H1 (cell line): ENCODE measurements around the gene PRAF2. TPM values are rescaled to one million over a fixed set of nuclear protein-coding genes. Genes with fewer than 3 reads are reported as not detected.

ENCODE experiments used
- CBX5 ChIP-seq: fragments of 300-800, 300-1000 bp; sonication (generic); IDR thresholded peaks from 2 replicates; pipeline ENCODE4 v1.7.1; 2016; ENCODE audit warnings: antibody characterized with exemption, low read length, low read depth
- CHD2 ChIP-seq: IDR thresholded peaks from 2 replicates; pipeline ENCODE4 v1.6.1; 2012; ENCODE audit warnings: low read length, improper control_type of control experiment
- HDAC2 ChIP-seq, 2 experiments: fragments of 300-600 bp in 1 of 2; sonication (generic) in 1 of 2; IDR thresholded peaks; 2 replicates each; pipeline ENCODE4 v1.6.1; 2011 to 2012; ENCODE audit warnings: low read depth in 2 of 2, low read length in 2 of 2, mild to moderate bottlenecking in 2 of 2, moderate library complexity in 2 of 2, borderline replicate concordance in 1 of 2, inconsistent platforms in 1 of 2
- JUND ChIP-seq: IDR thresholded peaks from 2 replicates; pipeline ENCODE4 v1.6.1; 2011; ENCODE audit warnings: mild to moderate bottlenecking, improper control_type of control experiment, low read length
- RFX5 ChIP-seq: IDR thresholded peaks from 2 replicates; pipeline ENCODE4 v1.6.1; 2011; ENCODE audit warnings: low read depth, low read length, improper control_type of control experiment, borderline replicate concordance
- SIN3A ChIP-seq, 2 experiments: IDR thresholded peaks in 1 of 2; conservative IDR thresholded peaks in 1 of 2; 2 replicates each; pipeline ENCODE4 v1.6.1; 2011 to 2012; ENCODE audit warnings: low read length in 2 of 2, improper control_type of control experiment in 1 of 2, low read depth in 1 of 2, mild to moderate bottlenecking in 1 of 2
- SIX5 ChIP-seq: IDR thresholded peaks from 2 replicates; pipeline ENCODE4 v1.6.1; 2011; ENCODE audit warnings: mild to moderate bottlenecking, low read depth, low read length
- SUZ12 ChIP-seq: fragments of 200-600 bp; sonication (generic); IDR thresholded peaks from 2 replicates; pipeline ENCODE4 v1.6.1; 2012; ENCODE audit warnings: mild to moderate bottlenecking, inconsistent platforms, low read length, moderate library complexity, mixed read lengths
- polyA plus RNA-seq, 7 experiments: library from polyadenylated mRNA; depleted of rRNA in 3 of 7; stranded (reverse) in 5 of 7; unstranded in 2 of 7; fragments of >200 nt in 5 of 7; fragments of 200-250 nt in 2 of 7; gene quantifications; 1 replicate in 5 of 7; 2 replicates in 1 of 7; 4 replicates in 1 of 7; pipeline versions ENCODE4 v1.2.1 to v1.2.3, GENCODE V29; 2011 to 2013; ENCODE audit warnings: missing spikeins in 2 of 7, mixed read lengths in 2 of 7
- total RNA-seq: library from RNA; stranded (reverse); fragmentation: NEBNext Ultra II Directional; extraction: Animal tissue kit (Norgen Biotek cat#: 25700); gene quantifications from 2 replicates; pipeline ENCODE4 v1.2.1, GENCODE V29; 2021
- TF ChIP-seq, protein P1 (sequence below): fragments of 300-600 bp; sonication (generic); IDR thresholded peaks from 2 replicates; pipeline ENCODE4 v1.7.1; 2012; ENCODE audit warnings: low read length, moderate library complexity, mild to moderate bottlenecking, inconsistent platforms; ENCODE audit not compliant: insufficient replicate concordance

PRAF2 gene
- total and polyA plus RNA-seq, 2 of the 8 experiments (the other 6 are each of a cell fraction or from before 2014, with no cell fraction given), result 11.3 to 15.4 TPM

- TF ChIP-seq, protein P1, sequence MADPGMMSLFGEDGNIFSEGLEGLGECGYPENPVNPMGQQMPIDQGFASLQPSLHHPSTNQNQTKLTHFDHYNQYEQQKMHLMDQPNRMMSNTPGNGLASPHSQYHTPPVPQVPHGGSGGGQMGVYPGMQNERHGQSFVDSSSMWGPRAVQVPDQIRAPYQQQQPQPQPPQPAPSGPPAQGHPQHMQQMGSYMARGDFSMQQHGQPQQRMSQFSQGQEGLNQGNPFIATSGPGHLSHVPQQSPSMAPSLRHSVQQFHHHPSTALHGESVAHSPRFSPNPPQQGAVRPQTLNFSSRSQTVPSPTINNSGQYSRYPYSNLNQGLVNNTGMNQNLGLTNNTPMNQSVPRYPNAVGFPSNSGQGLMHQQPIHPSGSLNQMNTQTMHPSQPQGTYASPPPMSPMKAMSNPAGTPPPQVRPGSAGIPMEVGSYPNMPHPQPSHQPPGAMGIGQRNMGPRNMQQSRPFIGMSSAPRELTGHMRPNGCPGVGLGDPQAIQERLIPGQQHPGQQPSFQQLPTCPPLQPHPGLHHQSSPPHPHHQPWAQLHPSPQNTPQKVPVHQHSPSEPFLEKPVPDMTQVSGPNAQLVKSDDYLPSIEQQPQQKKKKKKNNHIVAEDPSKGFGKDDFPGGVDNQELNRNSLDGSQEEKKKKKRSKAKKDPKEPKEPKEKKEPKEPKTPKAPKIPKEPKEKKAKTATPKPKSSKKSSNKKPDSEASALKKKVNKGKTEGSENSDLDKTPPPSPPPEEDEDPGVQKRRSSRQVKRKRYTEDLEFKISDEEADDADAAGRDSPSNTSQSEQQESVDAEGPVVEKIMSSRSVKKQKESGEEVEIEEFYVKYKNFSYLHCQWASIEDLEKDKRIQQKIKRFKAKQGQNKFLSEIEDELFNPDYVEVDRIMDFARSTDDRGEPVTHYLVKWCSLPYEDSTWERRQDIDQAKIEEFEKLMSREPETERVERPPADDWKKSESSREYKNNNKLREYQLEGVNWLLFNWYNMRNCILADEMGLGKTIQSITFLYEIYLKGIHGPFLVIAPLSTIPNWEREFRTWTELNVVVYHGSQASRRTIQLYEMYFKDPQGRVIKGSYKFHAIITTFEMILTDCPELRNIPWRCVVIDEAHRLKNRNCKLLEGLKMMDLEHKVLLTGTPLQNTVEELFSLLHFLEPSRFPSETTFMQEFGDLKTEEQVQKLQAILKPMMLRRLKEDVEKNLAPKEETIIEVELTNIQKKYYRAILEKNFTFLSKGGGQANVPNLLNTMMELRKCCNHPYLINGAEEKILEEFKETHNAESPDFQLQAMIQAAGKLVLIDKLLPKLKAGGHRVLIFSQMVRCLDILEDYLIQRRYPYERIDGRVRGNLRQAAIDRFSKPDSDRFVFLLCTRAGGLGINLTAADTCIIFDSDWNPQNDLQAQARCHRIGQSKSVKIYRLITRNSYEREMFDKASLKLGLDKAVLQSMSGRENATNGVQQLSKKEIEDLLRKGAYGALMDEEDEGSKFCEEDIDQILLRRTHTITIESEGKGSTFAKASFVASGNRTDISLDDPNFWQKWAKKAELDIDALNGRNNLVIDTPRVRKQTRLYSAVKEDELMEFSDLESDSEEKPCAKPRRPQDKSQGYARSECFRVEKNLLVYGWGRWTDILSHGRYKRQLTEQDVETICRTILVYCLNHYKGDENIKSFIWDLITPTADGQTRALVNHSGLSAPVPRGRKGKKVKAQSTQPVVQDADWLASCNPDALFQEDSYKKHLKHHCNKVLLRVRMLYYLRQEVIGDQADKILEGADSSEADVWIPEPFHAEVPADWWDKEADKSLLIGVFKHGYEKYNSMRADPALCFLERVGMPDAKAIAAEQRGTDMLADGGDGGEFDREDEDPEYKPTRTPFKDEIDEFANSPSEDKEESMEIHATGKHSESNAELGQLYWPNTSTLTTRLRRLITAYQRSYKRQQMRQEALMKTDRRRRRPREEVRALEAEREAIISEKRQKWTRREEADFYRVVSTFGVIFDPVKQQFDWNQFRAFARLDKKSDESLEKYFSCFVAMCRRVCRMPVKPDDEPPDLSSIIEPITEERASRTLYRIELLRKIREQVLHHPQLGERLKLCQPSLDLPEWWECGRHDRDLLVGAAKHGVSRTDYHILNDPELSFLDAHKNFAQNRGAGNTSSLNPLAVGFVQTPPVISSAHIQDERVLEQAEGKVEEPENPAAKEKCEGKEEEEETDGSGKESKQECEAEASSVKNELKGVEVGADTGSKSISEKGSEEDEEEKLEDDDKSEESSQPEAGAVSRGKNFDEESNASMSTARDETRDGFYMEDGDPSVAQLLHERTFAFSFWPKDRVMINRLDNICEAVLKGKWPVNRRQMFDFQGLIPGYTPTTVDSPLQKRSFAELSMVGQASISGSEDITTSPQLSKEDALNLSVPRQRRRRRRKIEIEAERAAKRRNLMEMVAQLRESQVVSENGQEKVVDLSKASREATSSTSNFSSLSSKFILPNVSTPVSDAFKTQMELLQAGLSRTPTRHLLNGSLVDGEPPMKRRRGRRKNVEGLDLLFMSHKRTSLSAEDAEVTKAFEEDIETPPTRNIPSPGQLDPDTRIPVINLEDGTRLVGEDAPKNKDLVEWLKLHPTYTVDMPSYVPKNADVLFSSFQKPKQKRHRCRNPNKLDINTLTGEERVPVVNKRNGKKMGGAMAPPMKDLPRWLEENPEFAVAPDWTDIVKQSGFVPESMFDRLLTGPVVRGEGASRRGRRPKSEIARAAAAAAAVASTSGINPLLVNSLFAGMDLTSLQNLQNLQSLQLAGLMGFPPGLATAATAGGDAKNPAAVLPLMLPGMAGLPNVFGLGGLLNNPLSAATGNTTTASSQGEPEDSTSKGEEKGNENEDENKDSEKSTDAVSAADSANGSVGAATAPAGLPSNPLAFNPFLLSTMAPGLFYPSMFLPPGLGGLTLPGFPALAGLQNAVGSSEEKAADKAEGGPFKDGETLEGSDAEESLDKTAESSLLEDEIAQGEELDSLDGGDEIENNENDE, result no peak
- TF ChIP-seq CBX5 (no peak), HDAC2 (IDR thresholded peaks at IDR 0.05; ENCODE audit: borderline replicate concordance in 1 of 2, low read depth in 2 of 2, low read length in 2 of 2) (no peak), SIN3A (conservative IDR thresholded peaks at IDR 0.05 in 1 of 2, IDR thresholded peaks at IDR 0.05 in 1 of 2; ENCODE audit: low read depth in 1 of 2, low read length in 2 of 2) (no peak), RFX5 (no peak), SIX5 (no peak), CHD2 (no peak), SUZ12 (no peak), JUND (no peak)
- TF ChIP-seq, all 59 proteins: peak for 0
Measured at GRCh38 chrX:49106296-49106695, 32.5 kb upstream of the PRAF2 start (continued).
